Ovary (tissue), 3 donors: ENCODE measurements around the gene SURF4.

Source experiments
- EP300 ChIP-seq: sonication (generic); formaldehyde crosslinking; IDR thresholded peaks from one replicate; pipeline ENCODE4 v1.6.1; 2017; ENCODE audit warnings: antibody characterized with exemption
- POLR2A ChIP-seq: fragments of 450-650 bp; IDR thresholded peaks from one replicate; pipeline ENCODE4 v1.6.1; 2017; ENCODE audit warnings: antibody characterized with exemption, mild to moderate bottlenecking, moderate library complexity
- TF ChIP-seq, protein P1 (sequence below), 3 donors: fragments of 450-650 bp in 2 of 3; fragments of 200-600 bp in 1 of 3; IDR thresholded peaks; one replicate each; pipeline versions ENCODE4 v1.5.1 to v1.8.0; 2016 to 2022; ENCODE audit warnings: antibody characterized with exemption in 3 of 3, mild to moderate bottlenecking in 1 of 3
- donor health status: DM: no; HTN: no; CAD: no.

- TF ChIP-seq, protein P1, sequence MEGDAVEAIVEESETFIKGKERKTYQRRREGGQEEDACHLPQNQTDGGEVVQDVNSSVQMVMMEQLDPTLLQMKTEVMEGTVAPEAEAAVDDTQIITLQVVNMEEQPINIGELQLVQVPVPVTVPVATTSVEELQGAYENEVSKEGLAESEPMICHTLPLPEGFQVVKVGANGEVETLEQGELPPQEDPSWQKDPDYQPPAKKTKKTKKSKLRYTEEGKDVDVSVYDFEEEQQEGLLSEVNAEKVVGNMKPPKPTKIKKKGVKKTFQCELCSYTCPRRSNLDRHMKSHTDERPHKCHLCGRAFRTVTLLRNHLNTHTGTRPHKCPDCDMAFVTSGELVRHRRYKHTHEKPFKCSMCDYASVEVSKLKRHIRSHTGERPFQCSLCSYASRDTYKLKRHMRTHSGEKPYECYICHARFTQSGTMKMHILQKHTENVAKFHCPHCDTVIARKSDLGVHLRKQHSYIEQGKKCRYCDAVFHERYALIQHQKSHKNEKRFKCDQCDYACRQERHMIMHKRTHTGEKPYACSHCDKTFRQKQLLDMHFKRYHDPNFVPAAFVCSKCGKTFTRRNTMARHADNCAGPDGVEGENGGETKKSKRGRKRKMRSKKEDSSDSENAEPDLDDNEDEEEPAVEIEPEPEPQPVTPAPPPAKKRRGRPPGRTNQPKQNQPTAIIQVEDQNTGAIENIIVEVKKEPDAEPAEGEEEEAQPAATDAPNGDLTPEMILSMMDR (IDR thresholded peaks at IDR 0.05): no peak
- TF ChIP-seq POLR2A: no peak
- TF ChIP-seq EP300: no peak
These were observed 13.7 kb upstream of the SURF4 start for GRCh38 chr9:133389562-133389961.
